Effector memory CD8-positive, alpha-beta T cell (primary cell): ENCODE data around the gene SRD5A2.
"Not testable (repeated sequence)": the region's sequence is repeated elsewhere in the genome, so short reads cannot be mapped to it uniquely, and the experiment has no call there.

ENCODE experiments used
- ATAC-seq: fragments of 150-1000 bp; cut with Tn5 transposase; replicated peaks from 2 replicates; pipeline ENCODE4 v1.10.0; 2021; ENCODE audit warnings: mild to moderate bottlenecking, moderate library complexity
- DNase-seq, 3 experiments: peaks; one replicate each; pipeline ENCODE4 v3.0.0; 2021
- H3K27ac Mint-ChIP-seq, 2 donors: one replicate each; pipeline ENCODE4 v1.8.0; 2022; ENCODE audit warnings: mild to moderate bottlenecking in 2 of 2, mixed read lengths in 2 of 2, moderate library complexity in 2 of 2
- H3K27me3 Mint-ChIP-seq, 2 donors: one replicate each; pipeline ENCODE4 v1.8.0; 2022; ENCODE audit warnings: mixed read lengths in 2 of 2
- H3K36me3 Mint-ChIP-seq: one replicate; pipeline ENCODE4 v1.8.0; 2022; ENCODE audit warnings: mild to moderate bottlenecking, moderate library complexity, mixed read lengths; ENCODE audit not compliant: insufficient read depth
- H3K4me1 Mint-ChIP-seq, 2 donors: one replicate each; pipeline ENCODE4 v1.8.0; 2022; ENCODE audit warnings: low read depth in 2 of 2, mixed read lengths in 2 of 2
- H3K4me3 Mint-ChIP-seq, 2 donors: one replicate each; pipeline ENCODE4 v1.8.0; 2022; ENCODE audit warnings: mild to moderate bottlenecking in 2 of 2, mixed read lengths in 2 of 2, moderate library complexity in 2 of 2
- H3K9me3 Mint-ChIP-seq, 2 donors: one replicate each; pipeline ENCODE4 v1.8.0; 2022; ENCODE audit warnings: mixed read lengths in 2 of 2

SRD5A2 gene

GRCh38 chr2:31526946-31527732, 53.6 kb downstream of the SRD5A2 start:
- H3K9me3 Mint-ChIP-seq = no peaks in the 10 kb centered on the region
- H3K4me1 Mint-ChIP-seq = peaks cover 0 to 3% of the 10 kb centered on the region in 2 donors
- no peak overlapping the region for H3K27ac Mint-ChIP-seq
- no peak for DNase-seq
- H3K4me3 Mint-ChIP-seq = no peak overlapping the region
- H3K27me3 Mint-ChIP-seq = peaks cover 60 to 70% of the 10 kb centered on the region in 2 donors
- ATAC-seq = no peak
- no peaks in the 10 kb centered on the region for H3K36me3 Mint-ChIP-seq

GRCh38 chr2:31525876-31526275, 54.9 kb downstream of the SRD5A2 start:
- Mint-ChIP-seq H3K27ac (no peak overlapping the region), H3K36me3 (no peaks in the 10 kb centered on the region), H3K4me3 (no peak overlapping the region), H3K4me1 (peaks cover 0 to 3% of the 10 kb centered on the region in 2 donors), H3K27me3 (peaks cover 60 to 68% of the 10 kb centered on the region in 2 donors), H3K9me3 (no peaks in the 10 kb centered on the region)
- no peak for DNase-seq
- no peak for ATAC-seq

DNA sequence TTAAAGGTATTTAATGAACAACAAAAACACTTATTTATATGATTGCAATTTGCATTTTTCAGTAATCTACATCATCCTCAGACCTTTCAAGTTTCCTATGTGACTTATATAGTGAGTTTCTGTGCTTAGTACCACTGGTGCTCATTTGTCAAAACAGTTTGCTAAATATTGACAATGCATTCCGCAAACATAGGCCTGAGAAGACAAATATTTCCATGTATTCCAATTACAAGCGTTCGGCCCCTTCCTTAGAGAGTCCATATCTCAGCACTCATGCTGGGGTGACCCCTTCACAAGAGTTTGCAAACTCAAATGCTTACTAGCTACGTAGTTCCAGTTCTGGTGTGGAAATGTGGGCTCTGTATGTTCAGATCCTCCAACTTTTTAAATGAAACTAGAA, 56.1 kb downstream of the SRD5A2 start:
- DNase-seq = no peak
- Mint-ChIP-seq H3K36me3 (no peaks in the 10 kb centered on the region), H3K27me3 (peaks cover 48 to 66% of the 10 kb centered on the region in 2 donors), H3K9me3 (no peaks in the 10 kb centered on the region), H3K27ac (no peak overlapping the region), H3K4me1 (peaks cover 0 to 3% of the 10 kb centered on the region in 2 donors), H3K4me3 (no peak overlapping the region)
- no peak for ATAC-seq

DNA sequence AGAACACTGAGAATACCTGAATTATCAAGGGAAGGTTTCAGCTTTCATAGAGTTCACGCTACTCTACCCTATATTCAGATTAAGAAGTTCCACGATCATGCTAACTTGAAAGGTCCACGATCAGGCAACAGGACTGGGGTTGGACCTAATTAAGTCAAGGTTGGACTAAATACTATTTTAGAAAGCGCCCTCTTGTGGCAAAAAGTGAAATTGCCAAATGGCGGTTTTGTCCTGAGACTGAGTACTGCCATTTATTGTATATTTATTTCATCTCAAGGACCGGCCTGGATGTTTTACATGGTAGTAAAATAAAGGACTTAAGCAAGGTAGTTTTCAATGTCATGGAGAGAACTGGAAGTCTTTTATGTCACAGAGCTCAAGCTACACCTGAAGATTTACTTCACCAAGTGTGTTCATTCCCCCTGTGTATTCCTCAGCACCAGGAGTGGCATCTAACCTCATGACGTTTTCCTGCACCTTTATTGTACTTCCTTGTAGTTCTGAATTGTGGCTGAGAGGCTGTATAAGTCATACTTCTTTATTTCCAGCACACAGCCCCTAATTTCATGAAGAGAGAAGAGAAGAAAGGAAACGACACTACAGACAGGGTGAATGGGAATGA, 56.8 kb downstream of the SRD5A2 start:
- H3K4me3 Mint-ChIP-seq = no peak overlapping the region
- ATAC-seq (peak; percentile 35), DNase-seq (peak; percentile 45 to 56 (median 50))
- no peaks in the 10 kb centered on the region for H3K36me3 Mint-ChIP-seq
- no peaks in the 10 kb centered on the region for H3K9me3 Mint-ChIP-seq
- H3K4me1 Mint-ChIP-seq = peaks cover 0 to 3% of the 10 kb centered on the region in 2 donors
- no peak overlapping the region for H3K27ac Mint-ChIP-seq
- peaks cover 43 to 64% of the 10 kb centered on the region in 2 donors for H3K27me3 Mint-ChIP-seq

- ATAC-seq = no peak
- H3K4me3 Mint-ChIP-seq = no peak overlapping the region
- no peaks in the 10 kb centered on the region for H3K36me3 Mint-ChIP-seq
- no peaks in the 10 kb centered on the region for H3K9me3 Mint-ChIP-seq
- peaks cover 0 to 3% of the 10 kb centered on the region in 2 donors for H3K4me1 Mint-ChIP-seq
- no peak for DNase-seq
- H3K27ac Mint-ChIP-seq = no peak overlapping the region
- H3K27me3 Mint-ChIP-seq = peaks cover 51 to 71% of the 10 kb centered on the region in 2 donors
These were observed 58.0 kb downstream of the SRD5A2 start for GRCh38 chr2:31522786-31523185.

DNA sequence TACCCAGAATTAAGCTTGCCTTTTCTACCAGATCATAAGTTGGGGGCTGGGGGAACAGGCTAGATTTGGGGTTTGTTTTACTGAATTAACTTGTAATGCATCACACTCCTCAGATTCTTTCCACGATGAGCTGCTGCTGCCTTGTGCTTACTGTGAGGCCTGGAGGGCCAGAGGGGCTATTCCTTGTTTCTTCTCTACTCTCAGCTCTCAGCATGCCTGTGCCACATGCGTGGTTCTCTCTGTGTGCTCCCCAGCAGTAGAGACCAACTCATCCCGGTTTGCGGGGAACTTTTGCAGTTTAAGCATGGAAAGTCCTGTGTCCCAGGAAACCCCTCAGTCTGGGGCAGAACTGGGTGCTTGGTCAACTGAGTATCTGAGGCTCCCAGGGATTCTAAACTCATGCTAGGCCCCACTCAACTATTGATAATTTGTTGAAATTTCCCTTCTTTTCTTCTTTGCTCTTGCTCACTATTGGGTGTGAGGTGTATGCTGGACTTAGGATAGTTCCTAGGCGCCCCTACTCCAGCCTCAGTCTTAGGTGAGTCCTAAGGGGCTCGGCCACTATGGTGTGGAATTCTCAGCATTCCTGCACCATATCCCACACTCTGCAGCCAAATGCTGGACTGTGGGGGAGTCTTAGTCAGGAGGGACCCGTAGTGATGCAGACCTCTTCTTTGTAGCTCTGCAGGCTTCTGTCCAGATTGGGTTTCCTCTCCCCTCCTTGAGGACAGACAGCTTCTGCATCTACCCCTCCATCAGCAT, 63.1 kb downstream of the SRD5A2 start:
- no peak overlapping the region for H3K4me3 Mint-ChIP-seq
- H3K27me3 Mint-ChIP-seq = peaks cover 36 to 67% of the 10 kb centered on the region in 2 donors
- no peaks in the 10 kb centered on the region for H3K36me3 Mint-ChIP-seq
- no peak overlapping the region for H3K27ac Mint-ChIP-seq
- DNase-seq (no peak), ATAC-seq (no peak)
- H3K4me1 Mint-ChIP-seq = no peaks in the 10 kb centered on the region
- no peaks in the 10 kb centered on the region for H3K9me3 Mint-ChIP-seq

- H3K4me3 Mint-ChIP-seq = no peak overlapping the region
- H3K4me1 Mint-ChIP-seq = no peaks in the 10 kb centered on the region
- H3K27ac Mint-ChIP-seq = no peak overlapping the region
- DNase-seq (no peak), ATAC-seq (no peak)
- H3K9me3 Mint-ChIP-seq = no peaks in the 10 kb centered on the region
- peaks cover 25 to 56% of the 10 kb centered on the region in 2 donors for H3K27me3 Mint-ChIP-seq
- H3K36me3 Mint-ChIP-seq = no peaks in the 10 kb centered on the region
These were observed 65.2 kb downstream of the SRD5A2 start for GRCh38 chr2:31515586-31515985.

GRCh38 chr2:31513553-31513952, 67.2 kb downstream of the SRD5A2 start:
- no peak overlapping the region for H3K4me3 Mint-ChIP-seq
- ATAC-seq = no peak

GRCh38 chr2:31511376-31511775, 69.4 kb downstream of the SRD5A2 start:
- no peaks in the 10 kb centered on the region for H3K9me3 Mint-ChIP-seq
- peaks cover 26% of the 10 kb centered on the region in 2 donors for H3K27me3 Mint-ChIP-seq
- H3K4me3 Mint-ChIP-seq = no peak overlapping the region
- ATAC-seq (no peak), DNase-seq (no peak)
- H3K27ac Mint-ChIP-seq = no peak overlapping the region
- H3K4me1 Mint-ChIP-seq = no peaks in the 10 kb centered on the region
- H3K36me3 Mint-ChIP-seq = no peaks in the 10 kb centered on the region

More at GRCh38 chr2:31513553-31513952, 67.2 kb downstream of the SRD5A2 start:
- Mint-ChIP-seq H3K36me3 (no peaks in the 10 kb centered on the region), H3K4me1 (no peaks in the 10 kb centered on the region), H3K27ac (no peak overlapping the region), H3K9me3 (no peaks in the 10 kb centered on the region), H3K27me3 (peaks cover 27 to 40% of the 10 kb centered on the region in 2 donors)
- DNase-seq = no peak

- H3K27me3 Mint-ChIP-seq = peaks cover 25 to 32% of the 10 kb centered on the region in 2 donors
These were observed 75.6 kb downstream of the SRD5A2 start for GRCh38 chr2:31505111-31505510.

DNA sequence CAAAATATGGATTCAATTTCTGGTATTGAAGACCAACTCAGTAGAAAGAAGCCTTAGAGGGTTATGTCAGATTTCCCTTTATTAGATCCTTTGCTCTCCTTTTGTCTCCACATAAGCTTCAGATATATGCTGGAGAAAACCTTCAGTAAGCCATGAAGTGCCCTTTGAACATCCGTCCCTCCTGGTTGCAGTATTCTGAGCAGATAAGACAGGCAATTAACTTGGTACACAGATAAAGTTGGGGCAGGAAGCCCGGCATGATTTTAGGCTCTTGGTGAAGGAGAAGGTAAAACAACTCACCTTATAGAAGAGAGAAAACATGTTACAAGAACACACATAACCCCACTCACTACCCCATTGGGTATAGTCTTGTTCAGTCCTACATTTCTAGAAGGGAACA, 76.4 kb downstream of the SRD5A2 start:
- no peaks in the 10 kb centered on the region for H3K4me1 Mint-ChIP-seq
- no peaks in the 10 kb centered on the region for H3K36me3 Mint-ChIP-seq
- H3K27ac Mint-ChIP-seq = no peak overlapping the region
- DNase-seq (no peak), ATAC-seq (no peak)
- H3K9me3 Mint-ChIP-seq = no peaks in the 10 kb centered on the region
- H3K4me3 Mint-ChIP-seq = no peak overlapping the region
- H3K27me3 Mint-ChIP-seq = peaks cover 25 to 29% of the 10 kb centered on the region in 2 donors

More at GRCh38 chr2:31505111-31505510, 75.6 kb downstream of the SRD5A2 start:
- Mint-ChIP-seq H3K9me3 (no peaks in the 10 kb centered on the region), H3K36me3 (no peaks in the 10 kb centered on the region), H3K4me3 (no peak overlapping the region), H3K4me1 (no peaks in the 10 kb centered on the region), H3K27ac (no peak overlapping the region)
- ATAC-seq (no peak), DNase-seq (no peak)

DNA sequence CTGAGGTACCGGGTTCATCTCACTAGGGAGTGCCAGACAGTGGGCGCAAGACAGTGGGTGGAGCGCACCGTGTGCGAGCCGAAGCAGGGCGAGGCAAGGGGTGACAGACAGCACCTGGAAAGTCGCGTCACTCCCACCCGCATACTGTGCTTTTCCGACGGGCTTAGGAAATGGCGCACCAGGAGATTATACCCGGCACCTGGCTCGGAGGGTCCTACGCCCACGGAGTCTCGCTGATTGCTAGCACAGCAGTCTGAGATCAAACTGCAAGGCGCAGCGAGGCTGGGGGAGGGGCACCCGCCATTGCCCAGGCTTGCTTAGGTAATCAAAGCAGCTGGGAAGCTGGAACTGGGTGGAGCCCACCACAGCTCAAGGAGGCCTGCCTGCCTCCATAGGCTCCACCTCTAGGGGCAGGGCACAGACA, 84.3 kb downstream of the SRD5A2 start:
- not testable (repeated sequence) for H3K36me3 Mint-ChIP-seq, H3K9me3 Mint-ChIP-seq, DNase-seq, H3K27ac Mint-ChIP-seq, H3K4me3 Mint-ChIP-seq, ATAC-seq, H3K4me1 Mint-ChIP-seq
- H3K27me3 Mint-ChIP-seq = peaks cover 20 to 32% of the 10 kb centered on the region in 2 donors

DNA sequence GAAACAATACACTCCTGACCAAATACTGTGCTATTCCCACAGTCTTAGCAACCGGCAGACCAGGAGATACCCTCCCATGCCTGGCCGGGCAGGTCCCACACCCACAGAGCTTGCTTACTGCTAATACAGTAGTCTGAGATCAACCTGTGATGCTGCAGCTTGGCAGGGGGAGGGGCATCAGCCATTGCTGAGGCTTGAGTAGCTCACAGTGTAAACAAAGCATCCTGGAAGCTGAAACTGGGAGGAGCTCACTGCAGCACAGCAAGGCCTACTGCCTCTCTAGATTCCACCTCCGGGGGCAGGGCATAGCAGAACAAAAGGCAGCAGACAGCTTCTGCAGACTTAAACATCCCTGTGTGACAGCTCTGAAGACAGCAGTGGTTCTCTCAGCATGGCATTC, 91.4 kb downstream of the SRD5A2 start:
- not testable (repeated sequence) for ATAC-seq, DNase-seq, H3K4me1 Mint-ChIP-seq, H3K4me3 Mint-ChIP-seq, H3K9me3 Mint-ChIP-seq, H3K36me3 Mint-ChIP-seq, H3K27ac Mint-ChIP-seq
- peaks cover 45 to 64% of the 10 kb centered on the region in 2 donors for H3K27me3 Mint-ChIP-seq
